NB4 (cell line): ENCODE measurements around the gene STX5.
"Not testable (repeated sequence)": the region's sequence is repeated elsewhere in the genome, so short reads cannot be mapped to it uniquely, and the experiment has no call there.

Experiments
- CTCF ChIP-seq: IDR thresholded peaks from one replicate; pipeline ENCODE4 v1.5.1; 2012; ENCODE audit warnings: low read depth, low read length
- POLR2A ChIP-seq: IDR thresholded peaks from 2 replicates; pipeline ENCODE4 v1.6.1; 2011; ENCODE audit warnings: mild to moderate bottlenecking; ENCODE audit not compliant: insufficient read length; ENCODE audit errors: extremely low read depth

GRCh38 chr11:62760867-62761227 lies 71.0 kb downstream of the STX5 start:
- not testable (repeated sequence) for TF ChIP-seq POLR2A, CTCF
